ENCODE data around the gene SKAP2. TPM values are rescaled to one million over a fixed set of nuclear protein-coding genes. Genes with fewer than 3 reads are reported as not detected.
A peak's percentile ranks its signal among the peaks of the same experiment; 100 is the strongest.

Gene SKAP2
- polyA plus RNA-seq, 2 of the 4 experiments (the other 2 are of a cell fraction) = 18.7 to 23.0 TPM

- CTCF ChIA-PET = interaction anchor here (1.3 to 13.6 kb wide), 9 partner anchors 10 to 775 kb away, joined by 4 to 228 read pairs (median 10); no protein-coding TSS in a partner anchor
- FAIRE-seq = no peak
These were observed 195.6 kb downstream of the SKAP2 start for GRCh38 chr7:26668821-26669220.

DNA sequence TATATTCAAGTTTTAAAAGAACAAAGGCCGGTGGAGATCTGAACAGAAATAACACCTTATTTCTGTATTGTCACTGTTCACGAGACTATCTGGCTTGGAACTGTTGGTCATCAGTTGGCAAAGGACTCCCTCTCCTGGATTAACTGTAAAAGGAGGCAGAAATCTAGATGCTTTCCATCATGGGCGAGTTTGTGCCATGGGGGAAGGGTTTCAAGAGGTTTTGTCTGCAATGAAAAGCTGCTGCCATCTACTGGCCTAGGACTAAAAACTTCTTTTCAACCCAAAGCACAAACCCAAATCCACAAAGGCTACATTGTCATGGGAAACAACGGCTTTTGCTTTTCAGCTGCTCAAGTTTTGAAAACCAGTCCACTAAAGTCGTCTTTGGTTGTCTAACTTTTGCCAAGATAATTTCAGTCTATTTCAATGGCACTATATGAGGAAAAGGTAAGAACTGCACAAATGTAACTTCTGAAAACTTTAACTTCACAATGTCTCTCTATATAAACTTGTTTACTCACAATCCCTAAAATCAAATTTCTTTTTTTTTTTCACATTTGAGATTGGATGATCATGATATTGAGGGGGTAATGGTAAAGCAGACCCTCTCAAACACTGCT, 196.8 kb downstream of the SKAP2 start:
- DNase-seq (ENCODE audit: low read depth in 1 of 2, low spot score in 1 of 2) (peak; percentile 47 to 94), ATAC-seq (peak; percentile 99 to 100), FAIRE-seq (peak; percentile 97)
- Histone ChIP-seq H3K4me1 (0 out of 3 replicates have a peak, but pooled peaks cover 4% of the 10 kb centered on the region), H3K27ac (no peak overlapping the region), H3K9me3 (no peaks in the 10 kb centered on the region), H3K4me3 (no peak overlapping the region), H3K4me2 (peak overlapping the region; percentile 40; the same call in 2 of the 3 replicates)
- POLR2A ChIA-PET = interaction anchor here (1.6 kb wide), 1 partner anchor 298 kb away, joined by 8 read pairs; no protein-coding TSS in a partner anchor
- CTCF ChIA-PET = interaction anchor here (0.5 to 13.6 kb wide), 55 partner anchors 9 to 778 kb away, joined by 3 to 228 read pairs (median 4); no protein-coding TSS in a partner anchor
- WGBS (ENCODE audit: missing lambda C conversion rate) = 1% methylated on average over 5 of the region's 5 CpGs
- TF ChIP-seq REST (IDR thresholded peaks at IDR 0.05) = no peak
- TF ChIP-seq JUNB (IDR thresholded peaks at IDR 0.05) = no peak
- no peak for TF ChIP-seq ESRRA (IDR thresholded peaks at IDR 0.05; ENCODE audit: borderline replicate concordance, low read length)
- TF ChIP-seq EP300 (IDR thresholded peaks at IDR 0.05) = no peak
- no peak for TF ChIP-seq CBX2 (IDR thresholded peaks at IDR 0.05; ENCODE audit: borderline replicate concordance, low read depth)
- no peak for TF ChIP-seq RFX5 (IDR thresholded peaks at IDR 0.05)
- TF ChIP-seq SMC3 (IDR thresholded peaks at IDR 0.05) = peak; percentile 95
- TF ChIP-seq, protein P1, sequence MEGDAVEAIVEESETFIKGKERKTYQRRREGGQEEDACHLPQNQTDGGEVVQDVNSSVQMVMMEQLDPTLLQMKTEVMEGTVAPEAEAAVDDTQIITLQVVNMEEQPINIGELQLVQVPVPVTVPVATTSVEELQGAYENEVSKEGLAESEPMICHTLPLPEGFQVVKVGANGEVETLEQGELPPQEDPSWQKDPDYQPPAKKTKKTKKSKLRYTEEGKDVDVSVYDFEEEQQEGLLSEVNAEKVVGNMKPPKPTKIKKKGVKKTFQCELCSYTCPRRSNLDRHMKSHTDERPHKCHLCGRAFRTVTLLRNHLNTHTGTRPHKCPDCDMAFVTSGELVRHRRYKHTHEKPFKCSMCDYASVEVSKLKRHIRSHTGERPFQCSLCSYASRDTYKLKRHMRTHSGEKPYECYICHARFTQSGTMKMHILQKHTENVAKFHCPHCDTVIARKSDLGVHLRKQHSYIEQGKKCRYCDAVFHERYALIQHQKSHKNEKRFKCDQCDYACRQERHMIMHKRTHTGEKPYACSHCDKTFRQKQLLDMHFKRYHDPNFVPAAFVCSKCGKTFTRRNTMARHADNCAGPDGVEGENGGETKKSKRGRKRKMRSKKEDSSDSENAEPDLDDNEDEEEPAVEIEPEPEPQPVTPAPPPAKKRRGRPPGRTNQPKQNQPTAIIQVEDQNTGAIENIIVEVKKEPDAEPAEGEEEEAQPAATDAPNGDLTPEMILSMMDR (IDR thresholded peaks at IDR 0.05) = peak; percentile 98
- TF ChIP-seq ZSCAN20 (CRISPR knock-in tag; IDR thresholded peaks at IDR 0.05) = no peak
- TF ChIP-seq HES2 (IDR thresholded peaks at IDR 0.05) = no peak
- no peak for TF ChIP-seq ZFP36 (IDR thresholded peaks at IDR 0.05; ENCODE audit: borderline replicate concordance, partially characterized antibody)
- TF ChIP-seq KDM1A (IDR thresholded peaks at IDR 0.05; ENCODE audit: low read depth) = no peak
- TF ChIP-seq RAD21 (conservative IDR thresholded peaks at IDR 0.05 in 1 of 2, IDR thresholded peaks at IDR 0.05 in 1 of 2) = peak; percentile 90 to 97
- no peak for TF ChIP-seq EHF (CRISPR knock-in tag; IDR thresholded peaks at IDR 0.05)
- no peak for TF ChIP-seq HDAC2 (IDR thresholded peaks at IDR 0.05)

More at GRCh38 chr7:26668821-26669220, 195.6 kb downstream of the SKAP2 start:
- TF ChIP-seq POLR2A (IDR thresholded peaks at IDR 0.05; ENCODE audit: low read length) (no peak), ESRRA (IDR thresholded peaks at IDR 0.05; ENCODE audit: borderline replicate concordance, low read length) (no peak), HES2 (IDR thresholded peaks at IDR 0.05) (no peak), PHF8 (IDR thresholded peaks at IDR 0.05; ENCODE audit: borderline replicate concordance, low read depth) (no peak), JUN (IDR thresholded peaks at IDR 0.05) (no peak), RNF2 (IDR thresholded peaks at IDR 0.05; ENCODE audit: borderline replicate concordance, low read depth) (no peak), EHF (CRISPR knock-in tag; IDR thresholded peaks at IDR 0.05) (no peak), MAZ (IDR thresholded peaks at IDR 0.05; ENCODE audit: borderline replicate concordance, low read depth, low read length) (no peak), TFCP2L1 (CRISPR knock-in tag; IDR thresholded peaks at IDR 0.05) (no peak), E2F6 (IDR thresholded peaks at IDR 0.05; ENCODE audit: borderline replicate concordance, low read depth) (no peak), HOXB5 (CRISPR knock-in tag; IDR thresholded peaks at IDR 0.05) (no peak), KDM5A (IDR thresholded peaks at IDR 0.05) (no peak), RCOR1 (IDR thresholded peaks at IDR 0.05; ENCODE audit: low read depth, low read length) (no peak), HOXA7 (CRISPR knock-in tag; IDR thresholded peaks at IDR 0.05) (no peak)
- TF ChIP-seq, protein P2, sequence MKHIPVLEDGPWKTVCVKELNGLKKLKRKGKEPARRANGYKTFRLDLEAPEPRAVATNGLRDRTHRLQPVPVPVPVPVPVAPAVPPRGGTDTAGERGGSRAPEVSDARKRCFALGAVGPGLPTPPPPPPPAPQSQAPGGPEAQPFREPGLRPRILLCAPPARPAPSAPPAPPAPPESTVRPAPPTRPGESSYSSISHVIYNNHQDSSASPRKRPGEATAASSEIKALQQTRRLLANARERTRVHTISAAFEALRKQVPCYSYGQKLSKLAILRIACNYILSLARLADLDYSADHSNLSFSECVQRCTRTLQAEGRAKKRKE (CRISPR knock-in tag; IDR thresholded peaks at IDR 0.05; ENCODE audit: low read depth) = no peak
- TF ChIP-seq, protein P1 (IDR thresholded peaks at IDR 0.05) = no peak
- 85% methylated on average over 4 of the region's 4 CpGs for WGBS (ENCODE audit: missing lambda C conversion rate)
- Histone ChIP-seq H3K4me2 (no peak overlapping the region), H3K9me3 (no peaks in the 10 kb centered on the region), H3K4me1 (0 out of 3 replicates have a peak, but pooled peaks cover 4% of the 10 kb centered on the region), H3K4me3 (no peak overlapping the region), H3K27ac (no peak overlapping the region)
- POLR2A ChIA-PET = no interaction called here
- ATAC-seq (no peak), DNase-seq (ENCODE audit: low read depth in 1 of 2, low spot score in 1 of 2) (no peak)

Measured in A549 (cell line).